HCEC 1CT (cell line): Measurements from ENCODE around the gene FGD6.
"Not testable (repeated sequence)": the region's sequence is repeated elsewhere in the genome, so short reads cannot be mapped to it uniquely, and the experiment has no call there.

ENCODE experiments used
- DNase-seq: peaks from one replicate; pipeline ENCODE4 v3.0.0-alpha.2; 2017

The FGD6 gene

DNA sequence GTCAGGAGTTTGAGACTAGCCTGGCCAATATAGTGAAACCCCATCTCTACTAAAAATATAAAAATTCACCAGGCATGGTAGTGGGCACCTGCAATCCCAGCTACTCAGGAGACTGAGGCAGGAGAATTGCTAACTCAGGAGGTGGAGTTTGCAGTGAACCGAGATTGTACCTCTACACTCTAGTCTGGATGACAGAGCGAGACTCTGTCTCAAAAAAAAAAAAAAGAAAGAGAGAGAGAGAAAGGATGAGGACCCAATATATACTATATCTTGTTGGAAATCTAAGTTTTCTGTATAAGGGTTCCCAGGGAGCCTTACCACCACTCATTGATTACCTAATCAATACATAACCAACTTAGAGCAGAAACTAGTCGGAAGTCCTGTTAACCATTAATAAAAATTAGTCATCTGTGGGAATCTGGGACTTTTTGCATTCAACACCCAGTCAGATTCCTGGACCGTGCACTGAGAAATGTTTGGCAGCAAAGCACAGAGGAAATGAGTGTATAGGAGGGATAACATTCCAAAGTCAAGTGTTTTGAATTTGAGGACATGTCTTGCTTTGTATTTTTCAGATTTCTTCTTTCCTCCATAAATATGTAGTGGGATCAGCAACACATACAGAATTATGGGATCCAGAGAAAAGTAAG, 99.0 kb downstream of the FGD6 start:
- peak; percentile 89 for DNase-seq

DNA sequence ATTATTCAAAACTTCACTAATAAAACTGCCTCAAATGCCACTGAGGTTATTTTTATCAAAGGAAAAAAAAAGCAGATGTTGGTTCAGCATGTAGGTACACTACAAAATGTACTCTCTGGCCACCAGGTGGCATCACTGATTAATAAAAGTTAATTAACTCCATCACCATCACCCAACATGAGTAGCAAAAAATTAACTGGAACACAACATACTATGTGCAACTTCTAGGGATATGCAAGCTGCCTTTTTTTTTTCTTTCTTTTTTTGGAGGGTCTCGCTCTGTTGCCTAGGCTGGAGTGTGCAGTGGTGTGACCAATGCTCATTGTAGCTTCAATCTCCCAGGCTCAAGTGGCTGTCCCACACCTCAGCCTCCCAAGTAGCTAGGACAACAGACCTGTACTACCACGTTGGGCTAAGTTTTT, 100.1 kb downstream of the FGD6 start:
- peak; percentile 75 for DNase-seq

DNA sequence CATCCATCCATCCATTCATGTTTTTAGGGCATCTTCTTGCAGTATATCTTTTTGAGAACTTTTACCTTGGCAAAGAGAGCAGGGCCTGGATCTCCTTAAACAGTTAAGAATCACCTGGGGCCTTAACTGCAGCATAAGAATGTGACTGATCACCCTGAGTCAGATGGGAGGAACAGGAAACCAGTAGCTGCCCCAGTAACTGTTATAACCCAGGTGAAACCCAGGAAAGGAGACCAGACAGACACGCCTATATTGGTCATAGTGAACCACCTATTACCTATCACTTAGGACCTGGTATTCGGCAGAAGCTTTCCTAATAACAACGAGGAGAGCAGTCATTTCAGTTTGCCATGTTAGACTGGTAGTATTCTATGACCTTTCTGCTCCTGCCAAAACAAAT, 100.5 kb downstream of the FGD6 start:
- no peak for DNase-seq

DNA sequence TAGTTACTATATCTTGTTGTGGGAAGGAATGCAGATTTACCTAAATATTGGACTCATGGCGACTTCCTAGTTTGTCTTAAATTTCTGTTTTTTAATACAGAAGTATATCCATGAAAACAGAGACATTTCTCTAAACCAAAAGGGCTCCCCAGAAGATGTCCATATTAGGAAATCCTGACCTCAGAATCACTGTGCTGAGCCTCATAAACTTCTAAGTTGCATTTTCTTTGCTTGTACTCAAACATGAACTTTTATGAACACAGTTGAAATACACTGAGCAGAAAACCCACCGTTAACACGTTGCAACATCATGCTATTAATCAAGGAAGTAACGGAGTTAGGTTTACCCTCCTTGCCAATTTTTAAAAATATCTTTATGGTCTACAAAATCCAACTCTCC, 100.9 kb downstream of the FGD6 start:
- no peak for DNase-seq

DNA sequence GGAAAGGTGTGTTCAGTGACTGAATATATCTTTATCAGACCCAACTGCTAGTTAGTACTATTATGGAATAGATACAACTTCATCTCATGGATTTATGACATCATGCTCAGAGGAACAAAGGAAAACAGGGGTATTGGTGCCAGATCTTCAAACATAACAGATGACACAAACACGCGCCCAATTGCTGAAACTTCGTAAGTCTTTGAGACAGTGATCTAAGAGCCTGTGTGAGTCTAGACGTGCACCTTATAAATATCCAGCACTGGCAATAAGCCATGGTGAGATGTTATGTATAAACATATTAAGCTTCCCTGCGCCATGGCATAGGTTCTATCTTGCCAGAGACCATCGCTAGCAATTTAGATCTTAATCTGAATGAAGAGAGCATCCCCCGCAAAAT, 101.6 kb downstream of the FGD6 start:
- no peak for DNase-seq

DNA sequence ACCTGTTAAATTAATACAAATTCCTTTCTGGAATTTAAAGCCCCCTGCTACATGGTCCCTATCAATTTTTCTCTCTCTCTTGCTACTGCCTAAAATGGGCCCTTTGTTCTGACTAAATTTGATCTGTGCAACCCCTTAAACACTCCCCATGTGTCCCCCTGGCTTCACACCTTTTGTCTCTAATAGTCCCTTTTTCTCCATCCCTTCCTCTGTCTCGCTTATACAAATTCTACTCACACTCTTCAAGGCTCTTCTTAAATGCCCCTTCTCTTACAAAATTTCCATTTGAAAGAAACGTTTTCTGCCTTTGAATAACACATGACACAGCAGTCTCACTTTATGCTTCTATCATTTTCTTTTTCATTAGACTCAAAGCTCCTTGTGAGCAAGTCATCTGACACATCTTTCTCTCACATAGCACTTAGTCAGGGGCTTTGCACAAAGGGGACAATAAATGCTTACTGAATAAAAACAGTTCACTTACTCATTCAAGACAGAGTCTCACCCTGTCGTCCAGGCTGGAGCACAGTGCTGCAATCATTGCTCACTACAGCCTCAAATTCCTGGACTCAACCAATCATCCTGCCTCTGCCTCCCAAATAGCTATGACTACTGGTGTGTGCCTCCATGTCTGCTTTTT, 102.4 kb downstream of the FGD6 start:
- peak; percentile 40 for DNase-seq

DNA sequence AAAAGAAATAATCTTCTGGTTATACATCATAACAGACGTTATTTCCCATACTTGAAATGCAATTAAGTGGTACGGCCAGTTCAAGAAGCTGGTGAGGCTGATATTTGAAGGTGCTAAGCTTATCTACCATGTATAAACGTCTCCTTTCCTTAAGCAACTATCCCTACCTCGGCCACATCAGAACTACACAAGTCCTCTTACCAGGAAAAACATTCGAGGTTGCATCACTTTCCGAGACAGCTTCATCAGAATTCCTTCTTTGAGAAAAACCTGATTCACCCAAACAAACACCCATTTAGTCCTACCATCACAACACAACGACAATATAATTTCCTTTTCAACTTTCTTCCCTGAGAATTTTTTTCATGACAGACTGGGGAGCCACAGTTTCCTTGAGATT, 109.9 kb downstream of the FGD6 start:
- no peak for DNase-seq

DNA sequence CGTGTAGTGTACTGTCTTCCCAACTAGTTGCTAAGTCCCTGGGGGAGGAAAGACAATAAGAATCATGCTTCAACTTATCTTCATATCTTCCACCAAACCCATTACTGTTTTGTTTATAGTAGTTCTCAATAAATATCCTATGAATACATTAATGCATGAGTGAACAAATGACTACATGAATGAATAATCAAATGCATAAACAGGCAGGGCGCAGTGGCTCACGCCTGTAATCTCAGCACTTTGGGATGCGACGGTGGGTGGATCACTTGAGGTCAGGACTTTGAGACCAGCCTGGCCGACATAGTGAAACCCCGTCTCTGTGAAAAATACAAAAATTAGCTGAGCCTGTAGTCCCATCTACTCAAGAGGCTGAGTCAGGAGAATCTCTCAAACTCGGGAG, 111.7 kb downstream of the FGD6 start:
- no peak for DNase-seq

DNA sequence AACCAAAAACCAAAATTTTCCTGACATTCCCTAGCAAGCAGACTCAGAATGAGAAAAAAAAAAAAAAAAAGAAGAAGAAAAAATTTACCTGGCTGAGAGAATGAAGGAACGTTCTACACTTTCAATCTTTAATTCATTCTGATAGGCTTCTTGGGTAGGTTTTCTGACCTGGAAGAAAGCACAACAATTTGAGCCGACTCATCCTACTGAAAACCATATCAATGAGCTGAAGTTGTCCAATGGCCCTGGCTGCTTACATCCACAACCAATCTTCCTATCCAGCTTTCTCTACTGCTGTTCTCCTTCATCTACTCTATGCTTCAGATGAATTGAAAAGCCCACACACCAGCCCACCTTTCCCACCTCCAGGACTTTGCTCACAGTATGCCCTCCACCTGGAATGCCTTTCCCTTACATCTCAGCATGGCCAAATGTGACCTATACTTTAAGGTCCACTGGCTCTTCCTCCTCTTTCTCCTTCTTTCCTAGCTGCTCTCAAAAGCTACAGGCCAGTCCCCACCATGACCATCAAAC, 112.3 kb downstream of the FGD6 start:
- no peak for DNase-seq

DNA sequence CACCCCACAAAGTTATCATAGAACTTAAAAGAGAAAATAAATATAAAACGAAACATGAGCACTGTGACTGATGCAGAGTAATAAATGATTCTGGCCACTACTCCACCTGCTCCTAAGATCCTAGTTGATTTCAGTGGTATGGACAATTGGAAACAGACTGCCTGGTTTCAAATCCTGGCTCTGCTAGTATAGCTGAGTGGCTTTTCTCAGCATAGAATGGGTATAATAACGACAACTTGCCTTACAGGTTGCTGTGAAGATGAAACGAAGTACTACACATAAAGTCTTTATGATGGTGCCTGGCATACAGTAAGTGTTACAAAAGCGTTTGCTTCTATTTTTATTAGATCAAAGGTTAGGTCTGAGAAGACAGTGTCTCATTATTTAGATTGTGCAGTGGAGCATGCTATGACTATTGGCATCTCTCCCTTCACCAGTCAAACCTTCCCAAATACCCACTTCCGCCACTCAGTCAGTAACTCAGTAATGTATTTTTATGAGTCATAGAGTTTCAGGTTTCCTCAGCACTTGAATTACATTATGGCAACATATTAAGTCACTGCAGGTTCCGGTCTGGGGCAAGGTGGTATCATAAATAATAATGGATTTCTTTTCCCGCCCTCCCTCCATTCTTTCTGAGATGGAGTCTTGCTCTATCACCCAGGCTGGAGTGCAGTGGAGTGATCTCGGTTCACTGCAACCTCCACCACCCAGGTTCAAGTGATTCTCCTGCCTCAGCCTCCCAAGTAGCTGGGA, 114.2 kb downstream of the FGD6 start:
- peak; percentile 96 for DNase-seq

DNA sequence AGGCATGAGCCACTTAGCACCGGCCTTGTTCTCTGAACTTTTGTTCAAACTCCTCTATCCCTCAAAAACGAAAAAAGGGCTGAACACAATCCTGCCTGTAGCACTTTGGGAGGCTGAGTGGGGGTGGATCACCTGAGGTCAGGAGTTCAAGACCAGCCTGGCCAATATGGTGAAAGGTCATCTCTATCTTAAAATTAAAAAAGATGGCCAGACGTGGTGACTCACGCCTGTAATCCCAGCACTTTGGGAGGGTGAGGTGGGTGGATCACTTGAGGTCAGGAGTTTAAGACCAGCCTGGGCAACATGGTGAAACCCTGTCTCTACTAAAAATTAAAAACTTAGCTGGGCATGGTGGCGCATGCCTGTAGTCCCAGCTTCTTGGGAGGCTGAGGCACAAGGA, 115.3 kb downstream of the FGD6 start:
- not testable (repeated sequence) for DNase-seq

DNA sequence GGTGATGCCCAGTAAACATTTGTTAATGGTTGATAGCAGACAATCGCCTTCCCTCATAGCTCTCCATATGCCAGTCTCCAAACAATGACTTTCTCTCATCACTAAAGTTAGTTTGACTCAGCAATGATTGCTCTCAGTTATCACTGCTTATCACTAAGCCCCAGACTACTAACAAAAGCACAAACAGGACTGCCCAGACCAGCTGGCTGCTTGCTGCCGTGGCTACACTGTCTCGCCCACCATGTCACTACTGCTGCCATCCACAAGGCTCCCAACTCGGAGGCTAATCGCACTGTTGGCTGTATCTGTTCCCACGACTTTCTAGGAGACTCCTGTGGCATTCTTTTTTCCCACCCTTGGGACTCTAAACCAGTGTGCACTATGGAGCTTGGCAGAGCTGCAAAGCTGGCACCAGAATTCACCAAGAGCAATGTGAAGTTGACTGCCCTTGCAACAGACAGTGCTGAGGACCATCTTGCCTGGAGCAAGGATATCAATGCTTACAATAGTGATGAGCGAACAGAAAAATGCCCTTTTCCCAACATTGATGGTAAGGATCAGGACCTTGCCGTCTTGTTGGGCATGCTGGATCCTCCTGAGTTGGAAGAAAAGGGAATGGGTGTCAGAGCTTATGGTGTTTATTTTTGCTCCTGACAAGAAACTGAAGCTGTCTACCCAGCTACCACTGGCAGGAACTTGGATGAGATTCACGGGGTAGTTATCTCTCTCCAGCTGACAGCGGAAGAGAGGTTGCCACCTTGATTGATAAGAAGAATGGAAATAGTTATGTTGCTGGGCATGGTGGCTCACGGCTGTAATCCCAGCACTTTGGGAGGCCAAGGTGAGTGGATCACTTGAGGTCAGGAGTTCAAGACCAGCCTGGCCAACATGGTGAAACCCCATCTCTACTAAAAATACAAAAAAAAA, 116.7 kb downstream of the FGD6 start:
- no peak for DNase-seq

DNA sequence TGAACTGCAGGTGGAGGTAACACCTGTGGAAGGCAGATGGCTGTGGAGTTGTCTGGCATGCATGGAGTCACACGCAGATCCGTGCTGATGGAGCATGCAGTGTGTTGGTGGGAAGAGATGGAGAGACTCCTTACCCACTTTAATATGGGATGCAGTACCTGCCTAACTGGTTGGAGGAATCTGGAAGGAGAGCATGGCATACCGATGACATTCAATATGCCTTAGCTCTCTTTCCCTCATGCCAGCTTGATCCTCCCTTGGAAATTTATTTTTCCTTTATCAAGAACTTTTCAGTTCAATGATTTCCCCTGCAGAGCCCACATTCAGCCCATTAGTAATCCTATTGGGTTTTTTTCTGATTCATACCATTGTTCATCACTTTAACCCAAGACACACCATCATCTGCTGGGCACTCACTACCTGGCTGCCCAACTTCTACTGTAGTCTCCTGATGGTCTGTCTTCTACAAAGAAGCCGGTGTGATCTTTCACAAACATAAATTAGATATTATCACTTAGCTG, 117.9 kb downstream of the FGD6 start:
- DNase-seq = no peak

DNA sequence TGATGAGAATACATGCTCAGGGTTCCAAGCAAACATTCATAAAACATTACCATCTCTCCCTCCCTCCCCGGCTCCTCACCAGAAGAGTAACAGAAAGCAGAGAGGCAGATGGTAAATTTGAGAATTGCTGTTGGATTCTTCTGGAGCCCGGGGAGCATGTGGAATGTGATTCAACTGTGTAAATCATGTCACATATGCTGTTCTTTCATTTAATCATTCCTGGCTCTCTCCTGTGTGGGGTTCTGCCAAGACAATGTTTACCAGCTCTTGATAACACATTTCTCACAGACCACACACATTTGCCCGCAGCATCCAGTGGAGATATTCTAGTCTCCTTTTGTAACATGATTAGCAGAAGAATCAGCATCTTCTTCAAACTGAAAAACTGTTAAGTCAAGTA, 120.4 kb downstream of the FGD6 start:
- peak; percentile 42 for DNase-seq

DNA sequence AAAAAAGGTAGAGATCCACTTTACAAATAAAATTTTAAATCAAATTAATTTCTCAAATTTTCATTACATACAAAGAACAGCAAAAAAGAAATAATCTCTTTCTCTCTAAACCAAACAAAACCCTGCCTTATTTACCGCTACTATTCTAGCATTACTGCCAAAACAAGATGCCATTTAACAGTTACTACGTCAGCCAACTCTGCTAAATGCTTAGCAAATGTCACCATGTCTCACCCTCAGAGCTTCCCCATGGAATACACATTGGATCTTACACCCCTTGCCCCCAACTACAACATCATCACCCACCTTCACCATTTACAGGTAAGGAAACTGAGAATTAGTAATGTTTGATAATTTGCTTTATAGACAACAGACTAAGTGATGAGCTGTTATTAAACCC, 120.9 kb downstream of the FGD6 start:
- no peak for DNase-seq

DNA sequence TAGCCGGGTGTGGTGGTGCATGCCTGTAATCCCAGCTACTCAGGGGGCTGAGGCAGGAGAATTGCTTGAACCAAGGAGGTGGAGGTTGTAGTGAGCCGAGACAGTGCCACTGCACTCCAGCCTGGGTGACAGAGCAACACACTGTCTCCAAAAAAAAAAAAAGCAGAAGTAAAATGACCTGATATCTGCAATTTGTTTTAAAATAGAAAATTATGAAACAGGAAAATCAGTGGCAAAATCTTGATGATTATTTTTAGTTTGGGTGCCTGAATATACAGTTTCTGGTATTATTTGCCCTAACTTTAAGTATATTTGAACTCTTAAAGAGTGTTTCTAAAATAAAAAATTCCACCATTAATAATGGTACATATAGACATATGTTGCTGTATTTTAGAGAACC, 121.4 kb downstream of the FGD6 start:
- not testable (repeated sequence) for DNase-seq

DNA sequence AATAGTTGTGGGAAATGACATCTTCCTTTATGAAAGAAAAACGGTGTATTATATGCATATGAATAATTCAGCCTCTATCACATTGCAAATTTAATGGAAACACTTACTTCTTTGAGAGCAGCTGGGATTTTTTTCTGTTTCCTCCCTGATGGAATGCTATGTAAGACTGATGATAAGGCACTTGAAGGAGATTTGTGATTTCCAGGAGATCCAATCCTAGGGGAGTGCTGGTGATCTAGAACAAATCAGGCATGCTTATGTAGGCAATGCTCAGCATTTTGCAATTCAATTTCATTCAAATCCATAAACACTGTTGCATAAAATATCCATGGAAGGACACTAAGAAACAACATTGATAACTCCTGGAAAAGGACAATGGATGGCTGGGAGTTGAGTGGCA, 127.8 kb downstream of the FGD6 start:
- DNase-seq = no peak

DNA sequence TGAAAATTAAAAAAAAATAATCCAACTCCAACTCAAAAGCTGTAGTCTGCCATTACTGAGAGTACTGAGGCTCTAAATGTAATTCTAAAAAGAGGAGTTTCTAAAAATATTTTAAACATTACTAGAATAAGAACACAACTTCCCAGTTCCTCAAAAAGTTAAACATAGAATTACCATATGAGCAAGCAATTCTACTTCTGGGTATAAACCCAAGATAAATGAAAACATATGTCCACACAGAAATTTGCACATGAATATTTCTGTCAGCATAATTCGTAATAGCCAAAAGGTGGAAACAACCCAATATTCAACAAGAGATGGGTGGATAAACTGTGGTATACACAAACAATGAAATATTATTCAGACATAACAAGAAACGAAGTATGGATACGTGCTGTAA, 128.9 kb downstream of the FGD6 start:
- DNase-seq = no peak

DNA sequence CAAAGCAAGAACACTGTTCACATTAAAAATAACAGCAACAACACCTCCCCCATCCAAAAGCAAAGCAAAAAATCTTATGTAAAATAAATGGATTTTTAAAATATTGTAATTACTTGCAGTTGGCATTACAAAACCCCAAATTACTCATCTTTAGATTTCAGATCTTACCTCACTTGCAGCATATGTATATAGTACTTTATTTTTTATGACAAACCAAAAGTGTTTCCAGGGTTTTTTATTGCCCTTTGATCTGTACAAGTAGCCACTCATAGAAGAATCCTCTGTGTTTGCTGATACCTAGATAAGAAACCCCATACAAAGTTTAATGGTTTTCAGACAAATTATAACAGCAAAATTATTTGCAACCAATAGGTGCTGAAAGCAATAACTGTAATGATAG, 131.7 kb downstream of the FGD6 start:
- no peak for DNase-seq

DNA sequence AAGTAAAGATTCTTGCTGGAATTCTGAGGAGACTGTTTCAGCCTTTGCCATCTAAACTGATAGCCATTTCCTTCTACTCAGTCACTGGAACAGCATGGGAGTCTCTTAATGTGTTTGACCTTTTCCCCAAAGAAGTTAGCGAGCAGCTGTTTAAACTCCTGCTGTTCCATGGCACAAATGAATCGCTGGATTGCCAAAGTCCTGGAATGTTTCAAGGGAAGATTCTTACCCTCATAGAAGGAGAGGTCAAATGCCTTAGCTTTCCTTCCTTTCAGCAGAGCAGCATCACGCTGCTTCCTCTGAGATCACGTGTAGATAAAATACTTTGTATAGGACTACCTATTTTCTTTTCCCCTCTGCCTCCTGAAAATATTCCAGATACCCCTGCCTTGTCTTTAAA, 133.3 kb downstream of the FGD6 start:
- DNase-seq = peak; percentile 90

DNA sequence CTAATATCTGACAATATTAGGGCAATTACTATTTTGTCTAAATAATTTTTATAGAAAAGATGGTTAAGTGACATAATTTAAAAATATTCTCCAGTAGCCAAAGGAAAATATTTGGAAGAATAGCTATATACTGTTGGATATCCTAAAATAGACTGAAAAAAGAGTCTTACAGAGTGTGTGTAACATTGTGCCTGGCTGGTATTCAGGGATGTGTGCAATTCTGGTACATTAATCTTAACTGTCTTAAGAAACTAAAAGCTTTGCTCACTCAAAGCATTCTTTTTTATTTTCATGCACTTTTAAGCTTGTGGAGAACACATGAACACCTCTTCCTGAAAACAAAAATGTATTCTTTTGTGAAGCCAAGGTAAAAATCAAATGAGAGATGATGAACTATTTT, 133.8 kb downstream of the FGD6 start:
- DNase-seq = no peak

DNA sequence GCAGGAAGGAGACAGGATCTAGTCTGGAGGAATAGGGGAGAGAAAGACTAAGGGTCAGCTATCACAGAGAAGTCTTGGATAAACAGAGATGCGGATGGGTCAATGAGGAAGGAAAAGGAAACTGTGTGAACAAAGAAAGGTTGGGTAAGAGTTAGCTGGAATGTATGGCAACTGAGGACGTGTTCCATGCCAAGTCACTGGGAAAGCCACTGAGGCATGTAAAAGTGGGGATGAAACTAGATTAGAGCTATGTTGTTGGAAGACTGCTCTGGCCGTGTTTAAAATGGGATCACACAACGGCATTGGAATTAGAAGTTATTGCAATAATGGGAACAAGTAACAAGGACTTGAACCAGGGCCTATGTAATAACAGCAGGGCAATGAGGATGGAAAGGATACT, 139.9 kb downstream of the FGD6 start:
- no peak for DNase-seq

DNA sequence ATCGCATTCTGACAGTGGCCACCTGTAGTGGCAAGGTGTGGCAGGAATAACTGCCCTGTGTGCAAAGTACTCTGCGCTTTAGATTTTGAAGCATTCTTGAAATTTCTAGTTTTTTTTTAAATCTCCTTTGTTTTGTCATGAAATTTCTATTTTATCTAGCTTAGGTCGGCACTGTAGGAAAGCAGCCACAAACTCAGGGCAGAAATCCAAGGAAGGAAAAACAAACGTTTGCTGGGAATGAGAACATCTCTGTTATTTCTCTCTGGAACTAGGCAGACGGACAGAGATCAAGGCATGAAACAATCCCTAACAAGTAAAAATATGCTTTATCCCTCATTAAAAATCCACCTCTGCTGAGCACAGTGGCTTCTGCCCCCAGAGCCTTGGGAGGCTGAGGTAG, 142.5 kb downstream of the FGD6 start:
- DNase-seq = no peak
